Neural cell (in vitro differentiated cells): Measurements from ENCODE around the gene STXBP5. TPM values are rescaled to one million over a fixed set of nuclear protein-coding genes. Genes with fewer than 3 reads are reported as not detected.

ENCODE experiments used
- H2AFZ ChIP-seq: fragments of 200-600, 300-800 bp; sonication (generic), shearing (Covaris generic); 2 replicates; pipeline ENCODE4 v1.6.0; 2014; ENCODE audit warnings: low read depth, mild to moderate bottlenecking, antibody characterized with exemption, low read length, moderate library complexity
- H3F3A ChIP-seq: fragments of 200-600 bp; shearing (Covaris generic); 2 replicates; pipeline ENCODE4 v1.6.1; 2016; ENCODE audit warnings: mild to moderate bottlenecking, moderate library complexity, mixed read lengths, antibody characterized with exemption, low read length; ENCODE audit not compliant: insufficient read depth, poor library complexity, severe bottlenecking
- H3K27ac ChIP-seq: fragments of 200-600, 300-800 bp; sonication (generic), shearing (Covaris generic); 2 replicates; pipeline ENCODE4 v1.5.1; 2014; ENCODE audit warnings: mild to moderate bottlenecking, low read length, moderate library complexity
- H3K27me3 ChIP-seq: fragments of 300-800, 200-600 bp; sonication (generic), shearing (Covaris generic); 2 replicates; pipeline ENCODE4 v1.6.0; 2014; ENCODE audit warnings: mild to moderate bottlenecking, low read depth, low read length, moderate library complexity; ENCODE audit not compliant: insufficient read depth
- H3K36me3 ChIP-seq: fragments of 300-800, 200-600 bp; sonication (generic), shearing (Covaris generic); 2 replicates; pipeline ENCODE4 v1.5.1; 2014; ENCODE audit warnings: mild to moderate bottlenecking, antibody characterized with exemption, low read length, moderate library complexity; ENCODE audit not compliant: insufficient read depth
- H3K4me2 ChIP-seq: fragments of 300-800, 200-600 bp; sonication (generic), shearing (Covaris generic); 2 replicates; pipeline ENCODE4 v1.6.0; 2014; ENCODE audit warnings: mild to moderate bottlenecking, low read length
- H3K4me3 ChIP-seq: fragments of 300-800, 200-600 bp; sonication (generic), shearing (Covaris generic); 2 replicates; pipeline ENCODE4 v1.5.1; 2014; ENCODE audit warnings: mild to moderate bottlenecking, low read length, moderate library complexity
- H3K79me2 ChIP-seq: fragments of 200-600 bp; shearing (Covaris generic); replicated peaks from 2 replicates; pipeline ENCODE4 v1.6.0; 2014; ENCODE audit warnings: mild to moderate bottlenecking, low read length, moderate library complexity; ENCODE audit not compliant: insufficient read depth
- H3K9ac ChIP-seq: fragments of 300-800, 200-600 bp; sonication (generic), shearing (Covaris generic); 2 replicates; pipeline ENCODE4 v1.6.1; 2016; ENCODE audit warnings: mild to moderate bottlenecking, low read length, mixed read lengths
- H3K9me2 ChIP-seq: fragments of 200-600 bp; shearing (Covaris generic); 2 replicates; pipeline ENCODE4 v1.6.1; 2016; ENCODE audit warnings: mild to moderate bottlenecking, low read length, mixed read lengths; ENCODE audit not compliant: insufficient read depth
- H3K9me3 ChIP-seq: fragments of 200-600, 300-800 bp; sonication (generic), shearing (Covaris generic); 2 replicates; pipeline ENCODE4 v1.6.1; 2016; ENCODE audit warnings: mild to moderate bottlenecking, mixed run types, low read length, moderate library complexity, mixed read lengths
- H4K20me1 ChIP-seq: fragments of 200-600 bp; shearing (Covaris generic); 2 replicates; pipeline ENCODE4 v1.6.1; 2016; ENCODE audit warnings: mild to moderate bottlenecking, mixed run types; ENCODE audit not compliant: insufficient read depth
- EP300 ChIP-seq: fragments of 450-650 bp; conservative IDR thresholded peaks from 2 replicates; pipeline ENCODE4 v1.6.1; 2014; ENCODE audit warnings: antibody characterized with exemption, mild to moderate bottlenecking, moderate library complexity; ENCODE audit not compliant: poor library complexity, severe bottlenecking
- EZH2 ChIP-seq: fragments of 200-600, 300-800 bp; shearing (Covaris generic), sonication (generic); IDR thresholded peaks from 2 replicates; pipeline ENCODE4 v1.6.1; 2014; ENCODE audit warnings: antibody characterized with exemption, low read length, borderline replicate concordance, mild to moderate bottlenecking; ENCODE audit not compliant: insufficient read depth, poor library complexity, severe bottlenecking
- MXI1 ChIP-seq: fragments of 450-650 bp; conservative IDR thresholded peaks from 2 replicates; pipeline ENCODE4 v1.6.1; 2014; ENCODE audit warnings: antibody characterized with exemption, mild to moderate bottlenecking; ENCODE audit not compliant: poor library complexity, severe bottlenecking
- POLR2AphosphoS5 ChIP-seq: IDR thresholded peaks from 2 replicates; pipeline ENCODE4 v1.6.1; 2012
- RAD21 ChIP-seq: fragments of 450-650 bp; conservative IDR thresholded peaks from 2 replicates; pipeline ENCODE4 v1.6.1; 2014; ENCODE audit warnings: antibody characterized with exemption, mild to moderate bottlenecking, moderate library complexity
- REST ChIP-seq: IDR thresholded peaks from 2 replicates; pipeline ENCODE4 v1.6.1; 2012; ENCODE audit warnings: borderline replicate concordance
- SMC3 ChIP-seq: fragments of 450-650 bp; conservative IDR thresholded peaks from 2 replicates; pipeline ENCODE4 v1.6.1; 2014; ENCODE audit warnings: antibody characterized with exemption, mild to moderate bottlenecking, moderate library complexity; ENCODE audit not compliant: poor library complexity
- polyA plus RNA-seq: library from polyadenylated mRNA; depleted of rRNA; stranded (reverse); fragments of >200 nt; gene quantifications from 2 replicates; pipeline ENCODE4 v1.2.3, GENCODE V29; 2014

The STXBP5 gene
- polyA plus RNA-seq, 1 donor from 2014 or later: 56.4 TPM

DNA sequence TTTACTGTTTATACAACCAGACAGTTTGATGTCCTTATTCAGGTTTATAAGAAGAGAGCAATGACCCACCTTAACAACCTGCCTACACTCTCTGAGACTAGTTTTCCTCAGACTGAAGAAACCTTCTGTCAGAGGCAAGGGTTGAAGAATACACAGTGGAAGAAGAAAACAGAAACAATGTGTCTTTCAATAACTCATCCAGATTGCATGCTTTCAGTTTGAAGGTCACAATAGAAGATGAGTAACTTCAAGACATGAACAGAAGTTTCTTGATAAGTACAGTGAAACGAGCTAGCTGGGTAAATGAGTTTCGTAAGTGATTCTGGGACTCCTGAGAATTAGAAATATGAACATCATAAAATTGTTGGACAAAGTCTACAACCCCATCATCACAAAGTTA is 141.7 kb downstream of the STXBP5 start:
- no peak overlapping the region for H3K9ac ChIP-seq
- no peak overlapping the region for H3K27ac ChIP-seq
- no peaks in the 10 kb centered on the region for H3K9me2 ChIP-seq
- H3F3A ChIP-seq: no peaks in the 10 kb centered on the region
- peaks cover 10% of the 10 kb centered on the region for H3K36me3 ChIP-seq
- H3K79me2 ChIP-seq: no peaks in the 10 kb centered on the region
- no peaks in the 10 kb centered on the region for H3K27me3 ChIP-seq
- no peaks in the 10 kb centered on the region for H3K9me3 ChIP-seq
- no peak overlapping the region for H3K4me2 ChIP-seq
- no peaks in the 10 kb centered on the region for H4K20me1 ChIP-seq
- no peak overlapping the region for H3K4me3 ChIP-seq
- no peak overlapping the region for H2AFZ ChIP-seq
- TF ChIP-seq EP300 (no peak), MXI1 (no peak), POLR2AphosphoS5 (no peak), RAD21 (no peak), SMC3 (no peak), REST (no peak)

GRCh38 chr6:147347179-147347881 is 143.1 kb downstream of the STXBP5 start:
- Histone ChIP-seq H3K9ac (no peak overlapping the region), H3K27ac (no peak overlapping the region), H3K9me2 (no peaks in the 10 kb centered on the region), H2AFZ (no peak overlapping the region), H3K4me2 (no peak overlapping the region), H3K79me2 (no peaks in the 10 kb centered on the region), H4K20me1 (no peaks in the 10 kb centered on the region), H3K9me3 (no peaks in the 10 kb centered on the region), H3K4me3 (no peak overlapping the region), H3K36me3 (peaks cover 10% of the 10 kb centered on the region), H3F3A (no peaks in the 10 kb centered on the region), H3K27me3 (no peaks in the 10 kb centered on the region)
- TF ChIP-seq POLR2AphosphoS5 (no peak), EZH2 (no peak), REST (no peak), MXI1 (no peak)
